Adrenal gland (tissue), 5 donors: ENCODE measurements around the gene RANBP9.

Experiments
- POLR2A ChIP-seq, 2 donors: fragments of 450-650 bp; IDR thresholded peaks; one replicate each; pipeline ENCODE4 v1.6.1; 2017; ENCODE audit warnings: antibody characterized with exemption in 2 of 2, mild to moderate bottlenecking in 2 of 2, moderate library complexity in 1 of 2
- TF ChIP-seq, protein P1 (sequence below), 6 experiments: fragments of 450-650 bp in 4 of 6; fragments of 200-600 bp in 2 of 6; sonication (generic) in 1 of 6; IDR thresholded peaks; 1 replicate in 5 of 6; 2 replicates in 1 of 6; pipeline versions ENCODE4 v1.5.1 to v1.8.0; 2016 to 2021; ENCODE audit warnings: antibody characterized with exemption in 6 of 6, mild to moderate bottlenecking in 2 of 6, moderate library complexity in 1 of 6
- donor health status: DM: no; HTN: no; CAD: no.

DNA sequence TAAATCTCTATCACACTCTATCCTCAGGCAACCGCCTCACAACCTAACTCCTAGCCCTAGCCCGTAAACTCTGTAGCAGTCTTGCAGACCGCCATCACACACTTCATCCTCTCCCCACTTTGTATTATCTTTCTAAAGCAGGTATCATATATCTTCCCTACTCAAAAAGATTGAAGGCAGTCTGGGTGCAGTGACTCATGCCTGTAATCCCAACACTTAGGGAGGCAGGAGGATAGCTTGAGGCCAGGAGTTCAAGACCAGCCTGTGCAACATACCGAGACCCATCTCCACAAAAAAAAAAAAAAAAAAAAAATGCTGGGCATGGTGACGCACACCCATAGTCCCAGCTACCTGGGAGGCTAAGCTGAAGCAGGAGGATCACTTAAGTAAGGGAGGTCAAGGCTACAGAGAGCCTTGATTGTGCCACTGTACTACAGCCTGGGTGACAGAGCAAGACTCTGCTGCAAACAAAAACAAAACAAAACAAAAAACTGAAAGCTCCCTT is 22.9 kb downstream of the RANBP9 start:
- TF ChIP-seq, protein P1, sequence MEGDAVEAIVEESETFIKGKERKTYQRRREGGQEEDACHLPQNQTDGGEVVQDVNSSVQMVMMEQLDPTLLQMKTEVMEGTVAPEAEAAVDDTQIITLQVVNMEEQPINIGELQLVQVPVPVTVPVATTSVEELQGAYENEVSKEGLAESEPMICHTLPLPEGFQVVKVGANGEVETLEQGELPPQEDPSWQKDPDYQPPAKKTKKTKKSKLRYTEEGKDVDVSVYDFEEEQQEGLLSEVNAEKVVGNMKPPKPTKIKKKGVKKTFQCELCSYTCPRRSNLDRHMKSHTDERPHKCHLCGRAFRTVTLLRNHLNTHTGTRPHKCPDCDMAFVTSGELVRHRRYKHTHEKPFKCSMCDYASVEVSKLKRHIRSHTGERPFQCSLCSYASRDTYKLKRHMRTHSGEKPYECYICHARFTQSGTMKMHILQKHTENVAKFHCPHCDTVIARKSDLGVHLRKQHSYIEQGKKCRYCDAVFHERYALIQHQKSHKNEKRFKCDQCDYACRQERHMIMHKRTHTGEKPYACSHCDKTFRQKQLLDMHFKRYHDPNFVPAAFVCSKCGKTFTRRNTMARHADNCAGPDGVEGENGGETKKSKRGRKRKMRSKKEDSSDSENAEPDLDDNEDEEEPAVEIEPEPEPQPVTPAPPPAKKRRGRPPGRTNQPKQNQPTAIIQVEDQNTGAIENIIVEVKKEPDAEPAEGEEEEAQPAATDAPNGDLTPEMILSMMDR (IDR thresholded peaks at IDR 0.05), result no peak
- no peak for TF ChIP-seq POLR2A (IDR thresholded peaks at IDR 0.05)
